ENCODE measurements around the gene MARCHF4. TPM values are rescaled to one million over a fixed set of nuclear protein-coding genes. Genes with fewer than 3 reads are reported as not detected.

MARCHF4 gene
- total and polyA plus RNA-seq, 4 donors: not detected

DNA sequence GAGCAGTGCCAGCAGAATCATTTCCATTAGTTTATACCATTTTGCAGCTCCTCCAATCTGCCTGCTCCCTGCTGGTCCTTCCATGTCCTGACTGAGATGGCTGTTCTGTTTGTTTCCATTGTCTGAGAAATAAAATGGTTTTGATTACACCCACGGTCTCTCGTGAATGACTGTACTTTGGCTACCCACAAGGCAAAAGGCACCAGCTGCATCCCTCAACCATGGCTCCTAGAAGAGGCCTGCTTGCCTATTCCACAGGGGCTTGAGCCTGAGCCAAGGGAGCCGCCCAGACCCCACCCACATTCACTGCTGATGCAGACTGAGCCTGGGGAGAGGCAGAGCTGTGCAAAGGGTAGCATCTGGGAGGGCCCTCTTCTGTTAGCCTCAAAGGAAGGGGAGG lies 31.2 kb downstream of the MARCHF4 start (continued):
- TF ChIP-seq, protein P1, sequence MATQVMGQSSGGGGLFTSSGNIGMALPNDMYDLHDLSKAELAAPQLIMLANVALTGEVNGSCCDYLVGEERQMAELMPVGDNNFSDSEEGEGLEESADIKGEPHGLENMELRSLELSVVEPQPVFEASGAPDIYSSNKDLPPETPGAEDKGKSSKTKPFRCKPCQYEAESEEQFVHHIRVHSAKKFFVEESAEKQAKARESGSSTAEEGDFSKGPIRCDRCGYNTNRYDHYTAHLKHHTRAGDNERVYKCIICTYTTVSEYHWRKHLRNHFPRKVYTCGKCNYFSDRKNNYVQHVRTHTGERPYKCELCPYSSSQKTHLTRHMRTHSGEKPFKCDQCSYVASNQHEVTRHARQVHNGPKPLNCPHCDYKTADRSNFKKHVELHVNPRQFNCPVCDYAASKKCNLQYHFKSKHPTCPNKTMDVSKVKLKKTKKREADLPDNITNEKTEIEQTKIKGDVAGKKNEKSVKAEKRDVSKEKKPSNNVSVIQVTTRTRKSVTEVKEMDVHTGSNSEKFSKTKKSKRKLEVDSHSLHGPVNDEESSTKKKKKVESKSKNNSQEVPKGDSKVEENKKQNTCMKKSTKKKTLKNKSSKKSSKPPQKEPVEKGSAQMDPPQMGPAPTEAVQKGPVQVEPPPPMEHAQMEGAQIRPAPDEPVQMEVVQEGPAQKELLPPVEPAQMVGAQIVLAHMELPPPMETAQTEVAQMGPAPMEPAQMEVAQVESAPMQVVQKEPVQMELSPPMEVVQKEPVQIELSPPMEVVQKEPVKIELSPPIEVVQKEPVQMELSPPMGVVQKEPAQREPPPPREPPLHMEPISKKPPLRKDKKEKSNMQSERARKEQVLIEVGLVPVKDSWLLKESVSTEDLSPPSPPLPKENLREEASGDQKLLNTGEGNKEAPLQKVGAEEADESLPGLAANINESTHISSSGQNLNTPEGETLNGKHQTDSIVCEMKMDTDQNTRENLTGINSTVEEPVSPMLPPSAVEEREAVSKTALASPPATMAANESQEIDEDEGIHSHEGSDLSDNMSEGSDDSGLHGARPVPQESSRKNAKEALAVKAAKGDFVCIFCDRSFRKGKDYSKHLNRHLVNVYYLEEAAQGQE (IDR thresholded peaks at IDR 0.05): no peak
- no peak for TF ChIP-seq YY1 (IDR thresholded peaks at IDR 0.05)
- TF ChIP-seq FOXA1 (IDR thresholded peaks at IDR 0.05): no peak

DNA sequence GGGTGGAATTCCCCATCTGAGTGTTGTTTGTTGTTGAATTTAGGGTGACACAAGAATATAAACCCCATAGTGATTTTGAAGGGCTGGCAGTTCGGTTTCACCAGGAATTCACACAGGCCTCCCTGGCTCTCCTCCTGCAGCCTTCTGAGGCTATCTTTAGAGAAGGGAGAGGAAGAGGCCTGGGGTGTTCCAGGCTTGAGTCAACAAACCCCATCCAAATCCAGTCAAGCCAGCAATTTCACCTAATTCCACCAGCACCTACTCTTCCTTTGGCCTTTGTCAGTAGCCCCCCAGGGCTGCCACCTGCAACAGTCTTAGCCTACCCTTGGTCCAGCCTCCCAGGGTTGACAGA lies 32.0 kb downstream of the MARCHF4 start:
- TF ChIP-seq TAF1 (conservative IDR thresholded peaks at IDR 0.05): no peak
- no peak for TF ChIP-seq FOXA1 (IDR thresholded peaks at IDR 0.05)
- no peak for TF ChIP-seq SP1 (IDR thresholded peaks at IDR 0.05)
- Histone ChIP-seq H3K9ac (ENCODE audit: low read depth in 1 of 2, low read length in 2 of 2) (no peak overlapping the region), H3K4me3 (ENCODE audit: low read depth in 1 of 3, low read length in 3 of 3) (no peak overlapping the region), H3K27me3 (ENCODE audit: control insufficient read depth in 4 of 4, insufficient read depth in 4 of 4, low read length in 3 of 4) (peaks cover 0 to 3% (median 0%) of the 10 kb centered on the region in 4 donors), H3K9me3 (ENCODE audit: control insufficient read depth in 4 of 4, low read length in 3 of 4) (no peaks in the 10 kb centered on the region), H3K27ac (ENCODE audit: low read depth in 1 of 2, low read length in 2 of 2) (no peak overlapping the region), H3K36me3 (ENCODE audit: control insufficient read depth in 4 of 4, insufficient read depth in 3 of 4, low read depth in 1 of 4, low read length in 3 of 4) (no peaks in the 10 kb centered on the region), H3K4me1 (ENCODE audit: control insufficient read depth in 4 of 4, insufficient read depth in 4 of 4, low read length in 3 of 4) (no peaks in the 10 kb centered on the region)
- 67% methylated on average over 1 of the region's 1 CpG for WGBS
- no peak for DNase-seq (ENCODE audit: low spot score)

DNA sequence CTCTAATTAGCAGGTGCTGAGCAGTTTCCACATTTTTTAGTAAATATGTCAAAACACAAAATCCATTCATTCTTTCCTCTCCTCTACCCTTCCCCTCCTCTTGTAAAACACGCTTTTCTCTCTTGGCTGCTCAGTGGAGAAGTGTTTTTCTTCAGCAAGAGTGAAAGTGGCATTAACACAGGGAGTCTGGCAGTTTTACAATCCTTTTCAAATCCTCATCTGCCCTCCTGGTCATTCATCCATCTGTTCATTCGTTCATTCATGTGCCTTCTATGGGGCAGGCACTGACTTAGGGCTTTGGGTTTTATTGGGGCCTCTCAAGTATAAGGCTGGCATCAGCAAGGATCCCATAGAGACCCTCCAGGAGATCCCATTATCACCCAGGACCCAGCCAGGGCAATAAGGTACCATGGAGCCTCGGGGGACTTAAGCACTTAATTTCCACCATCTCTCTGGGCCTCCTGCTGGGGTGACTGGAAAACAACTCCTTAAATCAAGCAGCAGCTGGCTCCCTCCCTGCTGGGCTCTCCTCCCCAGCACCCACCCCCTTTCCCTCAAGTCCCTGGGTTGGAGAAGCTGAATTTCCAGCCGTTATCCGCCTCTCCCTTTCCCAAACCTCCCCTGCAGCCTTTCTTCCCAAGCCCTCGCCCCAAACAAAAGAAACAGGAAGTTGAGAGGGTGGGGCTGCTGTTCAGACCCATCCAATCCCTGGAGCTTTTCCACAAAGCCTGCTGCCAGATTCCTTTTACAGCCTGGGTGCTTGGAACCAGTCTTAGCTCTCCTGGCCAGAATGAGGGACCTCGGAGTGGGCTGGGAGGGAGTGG lies 32.6 kb downstream of the MARCHF4 start:
- WGBS: 34% methylated on average over 7 of the region's 7 CpGs
- no peak for TF ChIP-seq YY1 (IDR thresholded peaks at IDR 0.05)
- TF ChIP-seq HNF4G (IDR thresholded peaks at IDR 0.05): no peak
- TF ChIP-seq TAF1 (conservative IDR thresholded peaks at IDR 0.05): no peak
- no peak for TF ChIP-seq EGR1 (IDR thresholded peaks at IDR 0.05; ENCODE audit: low read depth in 2 of 2)
- no peak for TF ChIP-seq RAD21 (IDR thresholded peaks at IDR 0.05)
- no peak for TF ChIP-seq FOXA2 (IDR thresholded peaks at IDR 0.05)
- TF ChIP-seq, protein P2, sequence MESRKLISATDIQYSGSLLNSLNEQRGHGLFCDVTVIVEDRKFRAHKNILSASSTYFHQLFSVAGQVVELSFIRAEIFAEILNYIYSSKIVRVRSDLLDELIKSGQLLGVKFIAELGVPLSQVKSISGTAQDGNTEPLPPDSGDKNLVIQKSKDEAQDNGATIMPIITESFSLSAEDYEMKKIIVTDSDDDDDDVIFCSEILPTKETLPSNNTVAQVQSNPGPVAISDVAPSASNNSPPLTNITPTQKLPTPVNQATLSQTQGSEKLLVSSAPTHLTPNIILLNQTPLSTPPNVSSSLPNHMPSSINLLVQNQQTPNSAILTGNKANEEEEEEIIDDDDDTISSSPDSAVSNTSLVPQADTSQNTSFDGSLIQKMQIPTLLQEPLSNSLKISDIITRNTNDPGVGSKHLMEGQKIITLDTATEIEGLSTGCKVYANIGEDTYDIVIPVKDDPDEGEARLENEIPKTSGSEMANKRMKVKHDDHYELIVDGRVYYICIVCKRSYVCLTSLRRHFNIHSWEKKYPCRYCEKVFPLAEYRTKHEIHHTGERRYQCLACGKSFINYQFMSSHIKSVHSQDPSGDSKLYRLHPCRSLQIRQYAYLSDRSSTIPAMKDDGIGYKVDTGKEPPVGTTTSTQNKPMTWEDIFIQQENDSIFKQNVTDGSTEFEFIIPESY (IDR thresholded peaks at IDR 0.05): no peak
- Histone ChIP-seq H3K9me3 (ENCODE audit: control insufficient read depth in 4 of 4, low read length in 3 of 4) (no peaks in the 10 kb centered on the region), H3K4me1 (ENCODE audit: control insufficient read depth in 4 of 4, insufficient read depth in 4 of 4, low read length in 3 of 4) (no peaks in the 10 kb centered on the region), H3K9ac (ENCODE audit: low read depth in 1 of 2, low read length in 2 of 2) (no peak overlapping the region), H3K27me3 (ENCODE audit: control insufficient read depth in 4 of 4, insufficient read depth in 4 of 4, low read length in 3 of 4) (peaks cover 0 to 3% (median 0%) of the 10 kb centered on the region in 4 donors), H3K4me3 (ENCODE audit: low read depth in 1 of 3, low read length in 3 of 3) (no peak overlapping the region), H3K27ac (ENCODE audit: low read depth in 1 of 2, low read length in 2 of 2) (no peak overlapping the region), H3K36me3 (ENCODE audit: control insufficient read depth in 4 of 4, insufficient read depth in 3 of 4, low read depth in 1 of 4, low read length in 3 of 4) (no peaks in the 10 kb centered on the region)
- no peak for DNase-seq (ENCODE audit: low spot score)

DNA sequence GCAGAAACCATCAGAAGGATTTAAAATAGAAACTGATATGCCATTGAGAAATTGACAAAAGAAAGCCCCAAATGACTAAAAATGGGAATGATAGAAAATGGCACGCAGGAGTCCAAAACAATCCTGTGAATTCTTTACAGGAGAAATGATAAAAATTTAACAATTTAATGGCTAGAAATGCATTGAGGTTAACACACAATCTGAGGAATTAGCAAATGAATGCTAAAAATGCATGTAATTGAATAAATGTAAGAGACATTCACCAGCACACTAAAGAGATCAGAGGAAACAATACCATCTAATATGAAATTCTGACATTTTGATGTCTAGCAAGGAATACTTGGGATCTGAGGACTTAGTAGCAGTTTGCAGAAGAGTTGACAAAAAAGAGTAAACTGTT lies 37.0 kb downstream of the MARCHF4 start:
- no peak for DNase-seq (ENCODE audit: low spot score)
- WGBS: 81% methylated on average over 1 of the region's 1 CpG
- TF ChIP-seq JUND (IDR thresholded peaks at IDR 0.05) (no peak), RXRA (IDR thresholded peaks at IDR 0.05) (no peak), TAF1 (conservative IDR thresholded peaks at IDR 0.05) (no peak), GABPA (IDR thresholded peaks at IDR 0.05 in 1 of 2, conservative IDR thresholded peaks at IDR 0.05 in 1 of 2) (no peak)
- TF ChIP-seq, protein P3, sequence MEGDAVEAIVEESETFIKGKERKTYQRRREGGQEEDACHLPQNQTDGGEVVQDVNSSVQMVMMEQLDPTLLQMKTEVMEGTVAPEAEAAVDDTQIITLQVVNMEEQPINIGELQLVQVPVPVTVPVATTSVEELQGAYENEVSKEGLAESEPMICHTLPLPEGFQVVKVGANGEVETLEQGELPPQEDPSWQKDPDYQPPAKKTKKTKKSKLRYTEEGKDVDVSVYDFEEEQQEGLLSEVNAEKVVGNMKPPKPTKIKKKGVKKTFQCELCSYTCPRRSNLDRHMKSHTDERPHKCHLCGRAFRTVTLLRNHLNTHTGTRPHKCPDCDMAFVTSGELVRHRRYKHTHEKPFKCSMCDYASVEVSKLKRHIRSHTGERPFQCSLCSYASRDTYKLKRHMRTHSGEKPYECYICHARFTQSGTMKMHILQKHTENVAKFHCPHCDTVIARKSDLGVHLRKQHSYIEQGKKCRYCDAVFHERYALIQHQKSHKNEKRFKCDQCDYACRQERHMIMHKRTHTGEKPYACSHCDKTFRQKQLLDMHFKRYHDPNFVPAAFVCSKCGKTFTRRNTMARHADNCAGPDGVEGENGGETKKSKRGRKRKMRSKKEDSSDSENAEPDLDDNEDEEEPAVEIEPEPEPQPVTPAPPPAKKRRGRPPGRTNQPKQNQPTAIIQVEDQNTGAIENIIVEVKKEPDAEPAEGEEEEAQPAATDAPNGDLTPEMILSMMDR (IDR thresholded peaks at IDR 0.05; ENCODE audit: low read depth, low read length, missing input control): no peak
- TF ChIP-seq, protein P4, sequence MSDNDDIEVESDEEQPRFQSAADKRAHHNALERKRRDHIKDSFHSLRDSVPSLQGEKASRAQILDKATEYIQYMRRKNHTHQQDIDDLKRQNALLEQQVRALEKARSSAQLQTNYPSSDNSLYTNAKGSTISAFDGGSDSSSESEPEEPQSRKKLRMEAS (IDR thresholded peaks at IDR 0.05): no peak
- TF ChIP-seq, protein P2 (IDR thresholded peaks at IDR 0.05): no peak

More for the DNA sequence above, 37.0 kb downstream of the MARCHF4 start:
- Histone ChIP-seq H3K4me3 (ENCODE audit: low read depth in 1 of 3, low read length in 3 of 3) (no peak overlapping the region), H3K4me1 (ENCODE audit: control insufficient read depth in 4 of 4, insufficient read depth in 4 of 4, low read length in 3 of 4) (no peaks in the 10 kb centered on the region), H3K36me3 (ENCODE audit: control insufficient read depth in 4 of 4, insufficient read depth in 3 of 4, low read depth in 1 of 4, low read length in 3 of 4) (no peaks in the 10 kb centered on the region), H3K9ac (ENCODE audit: low read depth in 1 of 2, low read length in 2 of 2) (no peak overlapping the region), H3K27me3 (ENCODE audit: control insufficient read depth in 4 of 4, insufficient read depth in 4 of 4, low read length in 3 of 4) (peaks cover 0 to 3% (median 0%) of the 10 kb centered on the region in 4 donors), H3K9me3 (ENCODE audit: control insufficient read depth in 4 of 4, low read length in 3 of 4) (no peaks in the 10 kb centered on the region), H3K27ac (ENCODE audit: low read depth in 1 of 2, low read length in 2 of 2) (no peak overlapping the region)

Data from liver (tissue), 9 donors.